DOHH2 (cell line): Measurements from ENCODE around the gene GPR143.

Experiments
- H3F3A ChIP-seq: fragments of 200-600 bp; sonication (generic), shearing (Covaris generic); 2 replicates; pipeline ENCODE4 v1.6.0; 2016; ENCODE audit warnings: antibody characterized with exemption, mild to moderate bottlenecking; ENCODE audit not compliant: control insufficient read depth, insufficient read depth
- H3K27ac ChIP-seq: fragments of 200-600 bp; sonication (generic); 2 replicates; pipeline ENCODE4 v1.5.1; 2014; ENCODE audit warnings: low read depth, mild to moderate bottlenecking, low read length, moderate library complexity
- H3K27me3 ChIP-seq: fragments of 200-600 bp; sonication (generic); 2 replicates; pipeline ENCODE4 v1.6.1; 2014; ENCODE audit warnings: mild to moderate bottlenecking, low read length, mixed read lengths; ENCODE audit not compliant: control insufficient read depth
- H3K36me3 ChIP-seq: fragments of 200-600 bp; sonication (generic); 2 replicates; pipeline ENCODE4 v1.6.1; 2014; ENCODE audit warnings: mild to moderate bottlenecking, low read length, moderate library complexity, mixed read lengths; ENCODE audit not compliant: control insufficient read depth
- H3K4me1 ChIP-seq: fragments of 200-600 bp; sonication (generic); 2 replicates; pipeline ENCODE4 v1.6.1; 2014; ENCODE audit warnings: mild to moderate bottlenecking, low read length, mixed read lengths; ENCODE audit not compliant: control insufficient read depth
- H3K4me2 ChIP-seq: fragments of 200-600 bp; sonication (generic); 2 replicates; pipeline ENCODE4 v1.6.0; 2014; ENCODE audit warnings: mild to moderate bottlenecking, low read length, moderate library complexity
- H3K4me3 ChIP-seq: fragments of 200-600 bp; sonication (generic); 2 replicates; pipeline ENCODE4 v1.5.1; 2014; ENCODE audit warnings: mild to moderate bottlenecking, low read length, mixed read lengths
- H3K79me2 ChIP-seq: fragments of 200-600 bp; sonication (generic); 2 replicates; pipeline ENCODE4 v1.6.1; 2014; ENCODE audit warnings: mild to moderate bottlenecking, low read length, mixed read lengths; ENCODE audit not compliant: control insufficient read depth
- H3K9me2 ChIP-seq: fragments of 200-600 bp; sonication (generic); replicated peaks from 2 replicates; pipeline ENCODE4 v1.6.1; 2014; ENCODE audit warnings: mild to moderate bottlenecking, low read length, mixed read lengths; ENCODE audit not compliant: control insufficient read depth
- H3K9me3 ChIP-seq: fragments of 200-600 bp; sonication (generic); 2 replicates; pipeline ENCODE4 v1.6.1; 2014; ENCODE audit warnings: antibody characterized with exemption, low read length, mixed read lengths; ENCODE audit not compliant: control insufficient read depth, insufficient read depth
- H4K20me1 ChIP-seq: fragments of 200-600 bp; sonication (generic); 2 replicates; pipeline ENCODE4 v1.6.0; 2014; ENCODE audit warnings: low read depth, mild to moderate bottlenecking, antibody characterized with exemption, low read length, moderate library complexity; ENCODE audit not compliant: control insufficient read depth, insufficient read depth
- EZH2phosphoT487 ChIP-seq: fragments of 200-600 bp; sonication (generic); IDR thresholded peaks from 2 replicates; pipeline ENCODE4 v1.6.1; 2017; ENCODE audit warnings: borderline replicate concordance, mild to moderate bottlenecking, antibody characterized with exemption, low read length, moderate library complexity, mixed read lengths
- TF ChIP-seq, protein P1 (sequence below): fragments of 200-600 bp; sonication (generic); IDR thresholded peaks from one replicate; pipeline ENCODE4 v1.5.1; 2014; ENCODE audit warnings: antibody characterized with exemption, mild to moderate bottlenecking, low read depth, low read length; ENCODE audit not compliant: poor library complexity, severe bottlenecking

GPR143 gene

DNA sequence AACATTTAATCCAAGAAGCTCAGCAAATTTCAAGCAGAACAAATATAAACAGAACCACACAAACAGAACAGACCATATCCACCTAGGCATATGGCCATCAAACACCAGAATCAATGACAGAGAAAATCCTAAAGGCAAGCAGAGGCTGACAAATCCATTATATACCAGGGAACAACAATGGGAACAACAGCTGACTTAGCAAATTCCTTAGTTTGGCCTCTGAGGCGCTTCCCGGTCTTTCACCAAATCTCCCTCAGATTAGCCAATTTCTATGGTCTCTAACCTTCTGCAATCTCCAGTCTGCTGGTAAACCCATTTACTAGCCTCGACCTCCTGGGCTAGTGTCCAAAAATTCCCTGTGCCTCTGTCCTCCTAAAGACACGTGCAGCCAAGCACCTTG lies 59.2 kb downstream of the GPR143 start:
- Histone ChIP-seq H3K27me3 (no peaks in the 10 kb centered on the region), H3K27ac (no peak overlapping the region), H4K20me1 (no peaks in the 10 kb centered on the region), H3K79me2 (no peaks in the 10 kb centered on the region), H3K9me2 (no peaks in the 10 kb centered on the region), H3F3A (no peaks in the 10 kb centered on the region), H3K36me3 (peaks cover 11% of the 10 kb centered on the region), H3K4me2 (no peak overlapping the region), H3K4me1 (peaks cover 10% of the 10 kb centered on the region), H3K9me3 (no peaks in the 10 kb centered on the region), H3K4me3 (no peak overlapping the region)
- no peak for TF ChIP-seq EZH2phosphoT487
- TF ChIP-seq, protein P1, sequence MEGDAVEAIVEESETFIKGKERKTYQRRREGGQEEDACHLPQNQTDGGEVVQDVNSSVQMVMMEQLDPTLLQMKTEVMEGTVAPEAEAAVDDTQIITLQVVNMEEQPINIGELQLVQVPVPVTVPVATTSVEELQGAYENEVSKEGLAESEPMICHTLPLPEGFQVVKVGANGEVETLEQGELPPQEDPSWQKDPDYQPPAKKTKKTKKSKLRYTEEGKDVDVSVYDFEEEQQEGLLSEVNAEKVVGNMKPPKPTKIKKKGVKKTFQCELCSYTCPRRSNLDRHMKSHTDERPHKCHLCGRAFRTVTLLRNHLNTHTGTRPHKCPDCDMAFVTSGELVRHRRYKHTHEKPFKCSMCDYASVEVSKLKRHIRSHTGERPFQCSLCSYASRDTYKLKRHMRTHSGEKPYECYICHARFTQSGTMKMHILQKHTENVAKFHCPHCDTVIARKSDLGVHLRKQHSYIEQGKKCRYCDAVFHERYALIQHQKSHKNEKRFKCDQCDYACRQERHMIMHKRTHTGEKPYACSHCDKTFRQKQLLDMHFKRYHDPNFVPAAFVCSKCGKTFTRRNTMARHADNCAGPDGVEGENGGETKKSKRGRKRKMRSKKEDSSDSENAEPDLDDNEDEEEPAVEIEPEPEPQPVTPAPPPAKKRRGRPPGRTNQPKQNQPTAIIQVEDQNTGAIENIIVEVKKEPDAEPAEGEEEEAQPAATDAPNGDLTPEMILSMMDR = no peak

DNA sequence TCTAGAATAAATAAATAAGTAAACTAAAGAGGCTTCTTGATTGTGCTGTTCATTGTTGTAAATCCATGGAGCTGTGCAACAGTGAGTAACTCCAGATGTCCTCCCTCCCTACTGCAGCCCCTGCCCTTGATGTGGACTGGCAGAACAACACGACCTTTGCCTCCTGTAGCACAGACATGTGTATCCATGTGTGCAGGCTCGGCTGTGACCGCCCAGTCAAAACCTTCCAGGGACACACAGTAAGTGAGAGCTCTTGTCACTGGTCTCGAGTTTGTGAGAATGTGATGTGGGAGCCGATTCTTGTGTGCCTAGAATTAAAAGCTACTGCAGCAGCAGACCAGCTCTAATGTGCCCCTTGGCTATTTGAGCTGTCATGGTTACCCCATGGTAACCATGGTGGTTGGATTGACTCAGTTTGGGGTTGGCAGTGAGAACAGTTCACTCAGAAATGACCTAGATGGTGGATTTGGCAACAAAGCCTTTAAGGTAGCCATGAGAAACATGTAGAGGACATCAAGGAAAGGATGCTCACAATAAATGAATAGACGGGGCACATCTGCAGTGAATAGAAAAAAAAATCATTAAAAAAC lies 60.7 kb downstream of the GPR143 start:
- no peaks in the 10 kb centered on the region for H3F3A ChIP-seq
- no peaks in the 10 kb centered on the region for H3K9me3 ChIP-seq
- H3K36me3 ChIP-seq = peaks cover 7% of the 10 kb centered on the region
- no peaks in the 10 kb centered on the region for H3K79me2 ChIP-seq
- no peak overlapping the region for H3K4me3 ChIP-seq
- no peaks in the 10 kb centered on the region for H4K20me1 ChIP-seq
- no peaks in the 10 kb centered on the region for H3K27me3 ChIP-seq
- peaks cover 10% of the 10 kb centered on the region for H3K4me1 ChIP-seq
- no peak overlapping the region for H3K27ac ChIP-seq
- H3K4me2 ChIP-seq = no peak overlapping the region
- H3K9me2 ChIP-seq = no peaks in the 10 kb centered on the region
- no peak for TF ChIP-seq EZH2phosphoT487
- TF ChIP-seq, protein P1 = no peak

DNA sequence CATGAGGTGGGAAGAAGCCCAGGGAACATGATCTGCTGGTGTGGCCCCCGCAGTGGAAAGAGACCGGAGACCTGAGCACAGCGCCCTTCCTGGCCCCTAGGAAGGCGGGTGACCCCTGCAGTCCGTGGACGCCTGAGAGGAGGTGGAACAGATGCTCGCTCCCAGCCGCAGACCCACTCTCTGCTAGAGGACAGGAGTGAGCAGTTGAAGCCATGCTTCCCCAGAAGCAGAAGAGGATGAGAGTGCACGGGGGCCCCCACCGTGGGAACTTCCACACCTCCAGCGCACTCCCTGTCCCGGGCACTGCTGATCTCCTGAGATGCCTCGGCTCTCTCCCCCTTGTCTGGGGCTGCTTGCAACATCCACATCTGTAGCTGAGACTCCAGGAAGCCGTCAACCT lies 62.2 kb downstream of the GPR143 start:
- Histone ChIP-seq H4K20me1 (no peaks in the 10 kb centered on the region), H3K4me1 (peaks cover 2% of the 10 kb centered on the region; the same call in 1 of the 2 replicates), H3K36me3 (no peaks in the 10 kb centered on the region), H3K9me2 (no peaks in the 10 kb centered on the region), H3K27me3 (no peaks in the 10 kb centered on the region), H3K79me2 (no peaks in the 10 kb centered on the region), H3K27ac (no peak overlapping the region), H3K4me3 (no peak overlapping the region), H3K9me3 (no peaks in the 10 kb centered on the region), H3K4me2 (no peak overlapping the region), H3F3A (no peaks in the 10 kb centered on the region)
- no peak for TF ChIP-seq EZH2phosphoT487
- TF ChIP-seq, protein P1 = no peak
